Lung (tissue), 12 donors: ENCODE measurements around the gene TNFRSF18. TPM values are rescaled to one million over a fixed set of nuclear protein-coding genes. Genes with fewer than 3 reads are reported as not detected.

Experiments used
- ATAC-seq: fragments of 200-7000 bp; cut with Tn5 transposase; one replicate; pipeline ENCODE4 v1.9.1; 2020; ENCODE audit warnings: moderate number of reproducible peaks; ENCODE audit not compliant: insufficient read depth, low FRiP score
- DNase-seq, 3 donors: peaks; one replicate each; pipeline ENCODE4 v3.0.0-alpha.2; 2013 to 2017
- H3K27ac ChIP-seq, 2 donors: one replicate each; pipeline ENCODE4 v1.5.1; 2013; ENCODE audit warnings: mild to moderate bottlenecking in 2 of 2, moderate library complexity in 2 of 2, control low read depth in 1 of 2, inconsistent platforms in 1 of 2, low read depth in 1 of 2, low read length in 1 of 2
- H3K27me3 ChIP-seq, 3 donors: one replicate each; pipeline ENCODE4 v1.5.1; 2013; ENCODE audit warnings: low read length in 2 of 3; ENCODE audit not compliant: control insufficient read depth in 3 of 3, insufficient read depth in 3 of 3
- H3K36me3 ChIP-seq, 4 donors: one replicate each; pipeline ENCODE4 v1.5.1; 2013; ENCODE audit warnings: low read length in 4 of 4, mild to moderate bottlenecking in 1 of 4, moderate library complexity in 1 of 4; ENCODE audit not compliant: control insufficient read depth in 4 of 4, insufficient read depth in 4 of 4
- H3K4me1 ChIP-seq, 5 donors: one replicate each; pipeline ENCODE4 v1.5.1; 2013; ENCODE audit warnings: low read length in 5 of 5, mild to moderate bottlenecking in 2 of 5, moderate library complexity in 1 of 5; ENCODE audit not compliant: control insufficient read depth in 5 of 5, insufficient read depth in 5 of 5
- H3K4me3 ChIP-seq: one replicate; pipeline ENCODE4 v1.5.1; 2013; ENCODE audit warnings: mild to moderate bottlenecking, control low read depth, moderate library complexity
- H3K9ac ChIP-seq, 2 donors: one replicate each; pipeline ENCODE4 v1.5.1; 2013; ENCODE audit warnings: low read length in 2 of 2, control low read depth in 1 of 2; ENCODE audit not compliant: insufficient read depth in 1 of 2
- H3K9me3 ChIP-seq, 4 donors: one replicate each; pipeline ENCODE4 v1.5.1; 2013; ENCODE audit warnings: low read length in 3 of 4, mild to moderate bottlenecking in 1 of 4, moderate library complexity in 1 of 4; ENCODE audit not compliant: control insufficient read depth in 4 of 4, insufficient read depth in 3 of 4
- CTCF ChIP-seq: IDR thresholded peaks from 2 replicates; pipeline ENCODE4 v1.5.1; 2012; ENCODE audit warnings: mild to moderate bottlenecking; ENCODE audit errors: control extremely low read depth, extremely low read depth
- WGBS, 2 donors: extraction: QIAGEN DNeasy Blood & Tissue Kit; methylation state at CpG; one replicate each; pipeline ENCODE4 v1.1.7; 2013; 5-methylcytosine and 5-hydroxymethylcytosine counted together
- polyA plus RNA-seq, 2 donors: library from polyadenylated mRNA; stranded (reverse); fragments of 200-250 nt; gene quantifications; one replicate each; pipeline ENCODE4 v1.2.1, GENCODE V29; 2013
- total RNA-seq, 2 donors: library from RNA; depleted of rRNA in 1 of 2; stranded (reverse); fragments of >200 nt in 1 of 2; gene quantifications; one replicate each; pipeline ENCODE4 v1.2.1, GENCODE V29; 2014 to 2021
- donor health status: control.
- donor health status: control.
- donor health status: Bipolar disorder and iron deficiency.
- donor health status: healthy.
- donor health status: DM: yes; HTN: yes; CAD: no.

The TNFRSF18 gene
- total and polyA plus RNA-seq, 4 donors, result 1.8 to 4.0 (median 2.4) TPM

DNA sequence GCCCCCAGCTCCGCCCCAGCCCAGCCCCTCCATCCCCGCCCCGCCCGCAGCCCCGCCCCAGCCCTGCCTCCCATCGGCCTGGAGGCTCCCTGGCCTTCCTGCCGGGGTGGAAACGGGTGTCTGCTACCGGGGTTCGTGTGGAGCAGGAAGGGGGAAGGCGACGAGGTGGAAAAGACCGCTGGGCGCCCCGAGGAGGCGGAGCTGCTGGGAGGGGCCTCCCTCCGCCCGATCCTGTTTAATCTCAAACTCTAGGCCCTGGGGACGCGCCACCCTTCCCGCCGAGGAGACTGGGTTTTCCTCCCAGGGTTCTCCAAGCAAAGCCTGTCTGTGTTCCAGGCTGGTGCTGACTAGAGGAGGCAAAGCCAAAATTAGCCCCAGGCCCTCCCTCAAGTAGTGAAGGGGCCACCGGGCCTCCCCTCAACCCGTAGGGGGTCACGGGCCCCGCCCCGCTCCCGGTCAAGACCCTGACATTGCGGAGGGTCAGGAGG is 48.9 kb downstream of the TNFRSF18 start:
- peak overlapping the region; percentile 35 for H3K4me3 ChIP-seq
- 0 to 1% methylated on average over 24 to 28 of the region's 29 CpGs for WGBS, 2 donors
- TF ChIP-seq CTCF, result no peak
- no peaks in the 10 kb centered on the region for H3K9me3 ChIP-seq
- peak; percentile 84 to 91 (median 89) for DNase-seq
- H3K9ac ChIP-seq, result peak overlapping the region; percentile 12 to 38
- peaks cover 0 to 15% (median 6%) of the 10 kb centered on the region in 5 donors for H3K4me1 ChIP-seq
- ATAC-seq, result peak; percentile 94
- no peaks in the 10 kb centered on the region for H3K27me3 ChIP-seq
- H3K27ac ChIP-seq, result peak overlapping the region; percentile 89 to 94
- no peaks in the 10 kb centered on the region for H3K36me3 ChIP-seq

DNA sequence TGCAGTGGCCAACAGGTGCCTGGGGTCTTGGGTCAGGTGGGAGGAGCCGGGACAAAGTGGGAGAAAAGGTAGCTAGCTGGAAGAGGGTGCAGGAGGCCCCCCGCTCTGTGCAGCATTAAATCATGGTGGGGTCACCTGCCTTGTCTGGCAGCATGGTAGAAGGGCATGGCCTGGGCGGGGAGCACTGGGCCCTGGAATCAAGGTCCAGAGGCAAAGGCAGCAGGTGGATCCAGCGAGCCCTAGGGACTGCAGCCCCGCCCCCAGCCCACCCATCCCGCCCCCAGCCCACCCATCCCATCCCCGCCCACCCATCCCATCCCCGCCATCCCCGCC is 49.4 kb downstream of the TNFRSF18 start:
- no peak for TF ChIP-seq CTCF
- Histone ChIP-seq H3K36me3 (no peaks in the 10 kb centered on the region), H3K4me3 (no peak overlapping the region), H3K4me1 (peaks cover 0 to 15% (median 6%) of the 10 kb centered on the region in 5 donors), H3K27me3 (no peaks in the 10 kb centered on the region), H3K9me3 (no peaks in the 10 kb centered on the region), H3K9ac (no peak overlapping the region), H3K27ac (no peak overlapping the region)
- DNase-seq, result no peak
- no peak for ATAC-seq
- 30 to 79% methylated on average over 3 to 7 of the region's 9 CpGs for WGBS, 2 donors

DNA sequence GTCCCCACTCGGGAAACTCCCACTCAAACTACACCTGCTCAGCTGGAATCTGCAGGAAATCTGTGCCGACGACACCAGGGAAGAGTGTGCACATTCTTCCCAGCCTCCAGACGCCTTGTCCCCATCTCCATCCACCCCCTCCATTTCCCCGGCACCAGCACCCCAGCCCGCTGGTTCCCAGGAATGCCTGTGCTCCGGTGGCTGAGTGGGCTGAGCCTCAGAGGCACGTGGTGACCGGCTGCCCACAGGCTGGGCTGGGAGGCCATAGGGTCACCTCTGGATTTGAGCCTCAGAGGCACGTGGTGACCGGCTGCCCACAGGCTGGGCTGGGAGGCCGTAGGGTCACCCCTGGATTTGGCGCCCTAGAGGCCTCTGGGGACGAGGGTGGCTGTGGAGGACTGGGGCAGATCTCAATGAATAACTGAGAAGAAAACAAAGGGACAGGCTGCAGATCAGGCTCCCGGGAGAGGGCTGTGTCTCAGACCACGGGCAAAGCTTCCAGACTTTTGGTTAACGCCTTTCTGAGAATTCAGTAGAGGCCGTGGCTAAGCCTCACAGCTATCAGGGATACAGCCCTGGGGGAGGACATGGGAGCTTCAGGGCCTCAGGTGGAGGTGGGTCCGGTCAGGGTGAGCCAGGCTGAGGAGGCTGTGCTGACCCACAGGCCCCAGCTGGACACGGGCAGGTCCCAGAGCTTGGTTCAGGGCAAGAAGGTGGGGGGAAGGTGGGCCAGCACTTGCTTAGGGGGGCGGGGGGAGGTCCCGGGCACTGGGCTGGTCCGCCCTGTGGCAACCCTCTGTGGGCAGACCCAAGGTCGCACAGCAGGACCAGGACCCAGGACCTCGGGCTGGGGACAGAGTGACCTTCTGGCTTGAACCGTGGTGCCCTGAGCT is 50.0 kb downstream of the TNFRSF18 start:
- Histone ChIP-seq H3K27me3 (no peaks in the 10 kb centered on the region), H3K9me3 (no peaks in the 10 kb centered on the region), H3K4me3 (no peak overlapping the region), H3K4me1 (peaks cover 0 to 15% (median 6%) of the 10 kb centered on the region in 5 donors), H3K9ac (no peak overlapping the region), H3K36me3 (no peaks in the 10 kb centered on the region), H3K27ac (no peak overlapping the region)
- WGBS, 2 donors, result 78 to 85% methylated on average over 26 of the region's 26 CpGs
- TF ChIP-seq CTCF, result no peak
- DNase-seq (no peak), ATAC-seq (no peak)
